HepG2 (cell line): ENCODE results near the gene SYT8. TPM values are rescaled to one million over a fixed set of nuclear protein-coding genes. Genes with fewer than 3 reads are reported as not detected.

ENCODE experiments used
- CAMTA2 ChIP-seq: sonication (generic); formaldehyde crosslinking; IDR thresholded peaks from 2 replicates; pipeline ENCODE4 v1.4.0; 2020; ENCODE audit warnings: mild to moderate bottlenecking, missing genetic modification reagents, borderline replicate concordance
- CENPBD1 ChIP-seq: sonication (generic); formaldehyde crosslinking; IDR thresholded peaks from 2 replicates; pipeline ENCODE4 v1.8.0; 2022; ENCODE audit warnings: missing genetic modification reagents, low read depth, mild to moderate bottlenecking, borderline replicate concordance
- HOXA9 ChIP-seq: sonication (generic); formaldehyde crosslinking; IDR thresholded peaks from 2 replicates; pipeline ENCODE4 v1.8.1; 2022; ENCODE audit warnings: missing genetic modification reagents, mild to moderate bottlenecking, moderate library complexity, borderline replicate concordance
- NR2F6 ChIP-seq, 2 experiments: IDR thresholded peaks; 2 replicates each; pipeline ENCODE4 v1.6.1; 2016; ENCODE audit warnings: antibody characterized with exemption in 1 of 2, mild to moderate bottlenecking in 1 of 2
- SIX4 ChIP-seq: sonication (generic); formaldehyde crosslinking; IDR thresholded peaks from 2 replicates; pipeline ENCODE4 v1.4.0; 2020; ENCODE audit warnings: missing genetic modification reagents
- SKI ChIP-seq: fragments of 450-650 bp; IDR thresholded peaks from one replicate; pipeline ENCODE4 v1.6.1; 2018; ENCODE audit warnings: mild to moderate bottlenecking; ENCODE audit not compliant: partially characterized antibody
- TGIF2 ChIP-seq: IDR thresholded peaks from 2 replicates; pipeline ENCODE4 v1.6.1; 2016; ENCODE audit warnings: control low read depth, missing compliant biosample characterization
- USF2 ChIP-seq, 2 experiments: sonication (generic) in 1 of 2; formaldehyde crosslinking in 1 of 2; IDR thresholded peaks; 2 replicates each; pipeline versions ENCODE4 v1.5.1 to v1.6.1; 2011 to 2020; ENCODE audit warnings: borderline replicate concordance in 1 of 2, low read depth in 1 of 2, low read length in 1 of 2, mild to moderate bottlenecking in 1 of 2, missing genetic modification reagents in 1 of 2, moderate library complexity in 1 of 2
- ZBTB38 ChIP-seq: sonication (generic); formaldehyde crosslinking; IDR thresholded peaks from 2 replicates; pipeline ENCODE4 v1.5.1; 2020; ENCODE audit warnings: mild to moderate bottlenecking, missing genetic modification reagents
- ZNF142 ChIP-seq: sonication (generic); formaldehyde crosslinking; IDR thresholded peaks from 2 replicates; pipeline ENCODE4 v1.4.0; 2020; ENCODE audit warnings: missing genetic modification reagents
- ZNF205 ChIP-seq: IDR thresholded peaks from 2 replicates; pipeline ENCODE4 v1.6.1; 2018; ENCODE audit warnings: missing biosample characterization, missing genetic modification reagents
- ZNF260 ChIP-seq: sonication (generic); formaldehyde crosslinking; IDR thresholded peaks from 2 replicates; pipeline ENCODE4 v1.4.0; 2020; ENCODE audit warnings: missing genetic modification reagents, low read depth, mild to moderate bottlenecking, borderline replicate concordance
- ZNF513 ChIP-seq: sonication (generic); formaldehyde crosslinking; conservative IDR thresholded peaks from 2 replicates; pipeline ENCODE4 v1.5.0; 2020; ENCODE audit warnings: missing genetic modification reagents
- ZNF572 ChIP-seq: sonication (generic); formaldehyde crosslinking; IDR thresholded peaks from 2 replicates; pipeline ENCODE4 v1.5.1; 2020; ENCODE audit warnings: mild to moderate bottlenecking, missing genetic modification reagents
- ZNF619 ChIP-seq: sonication (generic); formaldehyde crosslinking; IDR thresholded peaks from 2 replicates; pipeline ENCODE4 v1.4.0; 2020; ENCODE audit warnings: mild to moderate bottlenecking, missing genetic modification reagents
- ZNF800 ChIP-seq: sonication (generic); formaldehyde crosslinking; IDR thresholded peaks from 2 replicates; pipeline ENCODE4 v1.4.0; 2020; ENCODE audit warnings: missing genetic modification reagents
- polyA plus RNA-seq, 8 experiments: library from polyadenylated mRNA; depleted of rRNA in 3 of 8; stranded (reverse) in 7 of 8; unstranded in 1 of 8; fragments of >200 nt; fragmentation: Illumina TruSeq in 4 of 8; extraction: Trizol in 4 of 8; gene quantifications; 2 replicates each; pipeline versions ENCODE4 v1.2.1 to v1.2.3, GENCODE V29; 2011 to 2016; ENCODE audit warnings: low read depth in 4 of 8, missing spikeins in 1 of 8, mixed read lengths in 1 of 8; ENCODE audit not compliant: insufficient read depth in 1 of 8
- total RNA-seq, 5 experiments: library from RNA; depleted of rRNA; stranded (reverse); fragments of >200 nt; fragmentation: Illumina TruSeq; extraction: Trizol; gene quantifications; 2 replicates each; pipeline ENCODE4 v1.2.3, GENCODE V29; 2016; ENCODE audit warnings: low read depth in 1 of 5

The SYT8 gene
- total and polyA plus RNA-seq, 2 of the 13 experiments (the other 11 are each of a cell fraction or from before 2014, with no cell fraction given) = 0.60 to 2.3 TPM

GRCh38 chr11:1825039-1825740, 9.6 kb upstream of the SYT8 start (continued):
- TF ChIP-seq ZNF142 (0 out of 2 replicates have a peak, but pooled peaks have one; percentile 35), TGIF2 (CRISPR knock-in tag) (no peak), ZNF800 (peak; percentile 79; the same call in 1 of the 2 replicates), HOXA9 (CRISPR knock-in tag) (no peak), CENPBD1 (CRISPR knock-in tag) (no peak), ZNF619 (CRISPR knock-in tag) (no peak), NR2F6 (IDR thresholded peaks at IDR 0.05) (peak; percentile 78), NR2F6 (CRISPR knock-in tag; IDR thresholded peaks at IDR 0.05) (peak; percentile 93), ZNF205 (peak; percentile 53; the same call in 1 of the 2 replicates), ZNF572 (no peak), CAMTA2 (peak; percentile 35; the same call in 1 of the 2 replicates), USF2 (IDR thresholded peaks at IDR 0.05; ENCODE audit: low read depth, low read length) (no peak), USF2 (CRISPR knock-in tag; IDR thresholded peaks at IDR 0.05; ENCODE audit: borderline replicate concordance) (no peak), ZNF513 (peak; percentile 87; the same call in 1 of the 2 replicates), SIX4 (CRISPR knock-in tag) (no peak), SKI (peak; percentile 44), ZNF260 (CRISPR knock-in tag) (no peak), ZBTB38 (CRISPR knock-in tag) (peak; percentile 56; the same call in 1 of the 2 replicates)
